Stimulated activated CD4-positive, alpha-beta T cell treated with anti-CD3 and anti-CD28 coated beads, Interleukin-2, amount 100 ng/mL, for 48 hours (primary cell): ENCODE data around the gene SYNJ2.

ENCODE experiments used
- DNase-seq, 2 donors: peaks; one replicate each; pipeline ENCODE4 v3.0.0-alpha.2; 2020

The SYNJ2 gene

DNA sequence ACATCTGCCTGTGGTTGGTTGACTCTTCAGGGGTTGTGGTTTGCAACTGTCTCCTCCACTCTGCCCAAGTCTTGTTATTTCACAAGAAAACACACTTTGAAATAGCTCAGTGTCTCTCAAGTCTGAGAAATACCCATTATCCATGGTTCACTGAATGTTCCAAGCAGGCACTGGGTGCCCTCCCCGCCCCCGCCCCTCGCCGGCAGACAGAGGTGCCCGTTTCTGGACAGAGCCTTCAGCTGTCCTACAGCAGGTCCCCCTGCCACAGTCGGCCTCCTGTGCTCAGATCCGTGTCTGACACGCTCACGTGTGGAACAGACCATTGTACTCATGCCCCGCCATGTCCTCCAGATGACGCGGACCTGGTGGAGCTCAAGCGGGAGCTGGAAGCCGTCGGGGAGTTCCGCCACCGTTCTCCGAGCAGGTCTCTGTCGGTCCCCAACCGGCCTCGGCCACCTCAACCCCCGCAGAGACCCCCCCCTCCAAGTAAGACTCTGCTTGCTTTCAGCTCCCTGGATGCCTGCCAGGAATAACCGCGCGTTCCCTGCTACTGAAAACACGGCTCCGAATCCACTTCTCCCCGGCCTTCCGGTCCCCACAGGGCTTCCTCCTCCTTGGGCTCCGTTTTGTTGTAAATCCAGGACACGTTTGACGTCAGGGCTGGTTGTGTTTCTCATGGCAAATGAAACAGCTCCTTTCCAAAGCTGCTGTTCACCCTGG lies 105.0 kb downstream of the SYNJ2 start:
- no peak for DNase-seq

DNA sequence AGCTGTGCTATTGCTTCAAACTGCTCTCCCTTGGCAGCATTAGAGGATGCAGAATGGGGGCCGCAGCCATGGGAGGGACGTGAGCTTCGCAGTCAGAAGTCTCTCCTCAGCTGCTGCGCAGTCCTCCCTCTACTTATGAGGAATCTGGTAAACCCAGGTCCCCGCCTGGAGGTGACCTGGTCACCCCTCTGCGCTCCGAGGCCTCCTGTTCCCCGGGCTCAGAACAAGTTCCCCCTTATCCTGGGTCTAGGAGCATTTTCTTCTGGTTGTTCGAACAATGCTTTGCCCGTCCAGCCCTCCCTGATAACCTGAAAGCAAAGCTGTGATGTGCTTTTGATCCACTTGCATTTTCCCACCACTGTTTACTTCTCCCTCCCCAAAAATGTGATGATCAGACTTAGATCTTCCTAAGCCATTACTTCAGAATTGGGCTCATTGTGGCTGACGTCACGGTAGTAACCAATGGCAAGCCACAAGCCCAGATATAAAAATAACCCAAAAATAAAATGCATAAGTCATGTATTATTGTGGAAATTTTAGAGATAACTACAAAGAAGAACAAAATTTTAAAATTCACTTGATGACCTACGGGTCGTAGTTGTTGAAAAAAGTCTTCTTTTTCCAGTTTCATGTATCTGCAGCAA lies 105.7 kb downstream of the SYNJ2 start:
- DNase-seq: no peak

GRCh38 chr6:158092806-158093205 lies 111.1 kb downstream of the SYNJ2 start:
- no peak for DNase-seq

- DNase-seq: no peak
Measured at GRCh38 chr6:158095031-158095430, 113.4 kb downstream of the SYNJ2 start.

GRCh38 chr6:158095671-158096070 lies 114.0 kb downstream of the SYNJ2 start:
- no peak for DNase-seq

GRCh38 chr6:158103228-158103627 lies 121.6 kb downstream of the SYNJ2 start:
- DNase-seq: no peak

DNA sequence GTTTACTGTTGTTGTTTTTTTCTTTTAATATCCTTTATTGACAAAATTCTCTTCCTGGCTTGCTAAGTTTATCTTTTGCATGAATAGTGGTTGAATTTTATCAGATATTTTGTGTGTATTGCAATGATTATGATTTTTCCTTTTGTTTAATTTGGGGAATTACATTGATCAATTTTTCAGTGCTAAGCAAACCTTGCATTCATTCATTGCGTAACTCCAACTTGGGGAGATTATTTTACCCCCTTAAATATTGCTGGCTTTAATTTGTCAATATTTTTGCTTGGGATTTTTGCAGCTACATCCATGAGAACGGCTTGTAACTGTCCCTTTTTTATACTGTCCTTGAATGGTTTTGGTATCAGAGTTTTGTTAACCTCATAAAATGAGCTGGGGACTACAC lies 123.0 kb downstream of the SYNJ2 start:
- no peak for DNase-seq

GRCh38 chr6:158109748-158110147 lies 128.1 kb downstream of the SYNJ2 start:
- DNase-seq: no peak

DNA sequence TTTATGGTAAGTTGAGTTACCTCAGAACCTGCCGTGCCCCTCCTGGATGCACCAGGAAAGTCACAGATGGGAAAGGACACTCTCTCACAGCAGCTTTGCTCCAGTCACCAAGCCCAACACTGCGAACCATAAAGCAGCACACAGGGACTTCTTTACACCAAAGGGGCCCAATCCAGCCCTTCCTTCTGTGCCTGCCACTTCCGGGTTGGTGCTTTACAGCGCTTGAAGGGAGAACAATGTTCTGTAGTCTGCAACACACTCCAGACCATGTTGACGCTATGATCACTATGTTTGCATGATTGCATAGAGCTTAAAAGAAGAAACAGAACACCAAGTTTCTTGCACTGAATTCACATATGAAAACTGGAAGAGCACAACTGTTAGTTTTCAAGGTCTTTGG lies 129.3 kb downstream of the SYNJ2 start:
- no peak for DNase-seq

GRCh38 chr6:158111987-158112386 lies 130.3 kb downstream of the SYNJ2 start:
- no peak for DNase-seq

DNA sequence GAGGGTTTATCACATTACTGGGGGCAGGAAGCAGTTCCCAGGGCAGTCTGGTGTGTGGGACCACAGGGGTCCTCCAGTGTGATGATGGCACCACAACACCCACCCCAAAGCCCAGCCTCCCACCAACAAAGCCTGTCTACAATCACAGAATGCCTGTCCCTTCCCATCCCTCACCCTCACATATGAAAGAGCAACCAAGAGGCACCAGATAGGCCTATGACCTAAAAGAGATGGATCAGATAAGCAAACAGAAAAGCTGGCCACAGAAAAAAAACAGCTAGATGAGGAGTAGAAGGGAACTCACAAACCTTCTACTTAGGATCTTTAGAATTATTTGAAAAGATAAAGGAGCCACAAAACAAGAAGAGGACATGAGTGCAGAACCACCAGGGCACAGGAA lies 132.1 kb downstream of the SYNJ2 start:
- DNase-seq: no peak

- DNase-seq: no peak
Measured at GRCh38 chr6:158115102-158115501, 133.4 kb downstream of the SYNJ2 start.

GRCh38 chr6:158115508-158115907 lies 133.8 kb downstream of the SYNJ2 start:
- DNase-seq: no peak

DNA sequence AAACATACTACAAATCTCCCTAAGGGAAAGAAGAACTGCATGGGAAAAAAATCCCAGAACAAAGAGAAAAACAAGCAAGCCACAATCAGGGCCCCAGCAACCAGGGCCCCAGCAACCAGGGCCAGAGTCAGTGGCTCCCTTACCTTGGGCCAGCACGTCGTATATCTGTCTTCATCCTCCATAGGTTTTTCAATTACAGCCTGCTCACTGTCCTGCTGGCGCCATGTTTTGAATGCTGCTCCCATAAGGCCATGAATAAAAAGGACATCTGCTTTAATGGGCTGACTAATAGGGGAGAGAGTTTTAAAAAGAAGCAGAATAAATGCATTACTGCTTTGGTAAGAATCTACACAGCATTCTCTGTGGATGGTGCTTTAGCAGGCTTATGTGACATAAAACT lies 137.2 kb downstream of the SYNJ2 start:
- DNase-seq: no peak

DNA sequence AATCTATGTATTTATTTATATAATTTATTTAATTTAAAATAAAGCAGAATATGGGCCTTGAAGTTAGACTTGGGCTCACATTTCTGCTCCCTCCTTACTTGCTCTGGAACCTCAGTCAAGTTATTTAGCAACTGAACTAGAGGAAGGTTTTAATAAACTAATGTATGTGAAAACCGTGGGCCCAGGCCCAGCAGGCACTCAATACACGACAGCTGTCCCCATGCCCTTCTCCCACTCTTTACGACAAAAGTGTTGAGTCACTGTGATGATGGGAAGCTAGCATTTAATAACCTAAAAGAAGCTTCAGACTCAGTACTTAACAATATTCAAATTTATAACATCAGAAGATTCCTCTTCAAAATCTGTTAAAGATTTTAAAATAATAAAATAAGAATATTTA lies 139.7 kb downstream of the SYNJ2 start:
- DNase-seq: no peak

GRCh38 chr6:158122048-158122447 lies 140.4 kb downstream of the SYNJ2 start:
- no peak for DNase-seq

DNA sequence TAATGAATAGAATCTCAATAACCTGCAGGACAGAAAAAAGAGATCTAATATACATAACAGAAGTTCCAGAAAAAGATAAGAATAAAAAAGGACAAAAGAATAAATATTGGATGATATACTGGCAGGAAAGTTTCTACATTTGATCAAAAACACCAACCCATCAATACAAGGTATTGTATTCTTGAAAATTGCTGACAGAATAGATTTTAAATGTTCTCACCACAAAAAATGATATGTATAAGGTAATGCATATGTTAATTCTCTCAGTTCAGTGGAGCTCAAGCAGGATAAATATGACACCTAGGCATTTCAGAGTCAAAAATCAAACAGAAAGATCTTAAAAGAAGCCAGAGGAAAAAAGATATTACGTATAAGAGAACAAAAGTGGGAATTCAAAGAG lies 142.6 kb downstream of the SYNJ2 start:
- DNase-seq: no peak

DNA sequence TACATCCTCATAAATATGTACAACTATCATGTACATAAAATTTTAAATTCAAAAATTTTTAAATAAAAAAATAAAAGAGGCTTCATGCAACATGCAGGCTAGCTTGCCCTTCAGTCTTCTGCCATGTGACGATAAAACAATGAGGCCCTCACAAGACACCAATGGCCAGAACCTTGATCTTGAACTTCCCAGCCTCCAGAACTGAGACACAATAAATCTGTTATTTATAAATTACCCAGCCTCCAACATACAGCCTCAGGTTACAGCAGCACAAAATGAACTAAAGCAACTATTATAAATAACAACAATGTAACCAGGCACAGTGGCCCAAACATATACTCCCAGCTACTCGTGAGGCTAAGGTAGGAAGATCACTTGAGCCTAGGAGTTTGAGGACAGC lies 143.6 kb downstream of the SYNJ2 start:
- no peak for DNase-seq

DNA sequence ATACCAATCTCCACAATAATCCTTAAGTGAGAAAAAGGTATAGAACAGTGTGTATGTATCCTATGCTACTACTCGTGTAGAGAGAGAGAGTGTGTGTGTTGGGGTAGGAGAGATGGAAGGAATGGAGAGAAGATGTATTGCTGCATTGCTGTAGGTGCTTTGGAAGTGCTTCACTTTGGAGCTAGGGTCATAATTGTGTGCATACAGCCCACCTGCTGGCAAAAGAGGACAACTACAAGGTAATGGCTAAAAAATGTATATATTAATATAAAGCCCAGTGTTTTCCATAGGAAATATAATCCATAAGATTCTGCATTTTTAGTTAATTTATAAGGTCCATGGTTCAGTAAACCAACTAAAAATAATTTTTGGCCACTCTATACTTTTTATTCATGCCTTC lies 150.3 kb downstream of the SYNJ2 start:
- DNase-seq: no peak

DNA sequence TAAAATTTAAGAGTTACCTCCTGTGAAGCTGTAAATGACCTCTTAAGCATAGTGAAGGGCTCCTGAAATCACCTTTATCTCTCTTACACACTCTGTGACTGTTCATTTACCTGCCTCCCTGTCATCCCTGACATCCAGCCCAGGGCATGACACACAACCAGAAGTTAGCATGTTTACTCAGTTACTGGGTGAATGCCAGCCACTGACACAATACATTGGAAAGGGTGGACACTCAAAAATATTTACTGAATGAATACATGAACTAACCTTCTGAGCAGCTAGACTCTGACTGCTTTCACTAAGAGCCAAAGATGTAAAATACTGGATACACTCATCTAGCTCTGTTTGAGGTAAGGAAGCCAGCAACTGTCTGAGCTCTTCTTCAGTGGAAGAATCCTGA lies 161.1 kb downstream of the SYNJ2 start:
- no peak for DNase-seq

GRCh38 chr6:158143700-158144099 lies 162.0 kb downstream of the SYNJ2 start:
- DNase-seq: no peak
